Stimulated activated CD4-positive, alpha-beta T cell treated with anti-CD3 and anti-CD28 coated beads, Interleukin-4, amount 100 ng/mL, for 1 hour (primary cell): ENCODE data around the gene MAP6D1.
A peak's percentile ranks its signal among the peaks of the same experiment; 100 is the strongest.

Source experiments
- DNase-seq: peaks from one replicate; pipeline ENCODE4 v3.0.0-alpha.2; 2020

MAP6D1 gene

GRCh38 chr3:183825456-183826161 lies at the start of gene MAP6D1:
TSS of gene MAP6D1 (minus strand) at chr3:183825577. CDS start at chr3:183825547, 30 bp downstream.
- DNase-seq, result peak; percentile 52

GRCh38 chr3:183873914-183874313 lies 48.5 kb upstream of the MAP6D1 start:
- DNase-seq, result no peak

- no peak for DNase-seq
Measured at GRCh38 chr3:183871541-183871940, 46.2 kb upstream of the MAP6D1 start.

- DNase-seq, result no peak
Measured at GRCh38 chr3:183870563-183870962, 45.2 kb upstream of the MAP6D1 start.

GRCh38 chr3:183868796-183869195 lies 43.4 kb upstream of the MAP6D1 start:
- DNase-seq, result no peak

- DNase-seq, result no peak
Measured at GRCh38 chr3:183862610-183863009, 37.2 kb upstream of the MAP6D1 start.

- DNase-seq, result no peak
Measured at GRCh38 chr3:183857863-183858262, 32.5 kb upstream of the MAP6D1 start.

GRCh38 chr3:183854318-183855035 lies 29.1 kb upstream of the MAP6D1 start:
- no peak for DNase-seq

GRCh38 chr3:183845608-183846288 lies 20.4 kb upstream of the MAP6D1 start:
- DNase-seq, result no peak

- DNase-seq, result no peak
Measured at GRCh38 chr3:183845090-183845489, 19.7 kb upstream of the MAP6D1 start.

GRCh38 chr3:183844606-183845005 lies 19.2 kb upstream of the MAP6D1 start:
- no peak for DNase-seq

- no peak for DNase-seq
Measured at GRCh38 chr3:183839751-183840150, 14.4 kb upstream of the MAP6D1 start.

GRCh38 chr3:183837894-183838293 lies 12.5 kb upstream of the MAP6D1 start:
- no peak for DNase-seq

- no peak for DNase-seq
Measured at GRCh38 chr3:183837390-183837789, 12.0 kb upstream of the MAP6D1 start.

- DNase-seq, result no peak
Measured at GRCh38 chr3:183833516-183833915, 8.1 kb upstream of the MAP6D1 start.

- DNase-seq, result no peak
Measured at GRCh38 chr3:183830187-183830586, 4.8 kb upstream of the MAP6D1 start.

- no peak for DNase-seq
Measured at GRCh38 chr3:183829466-183829865, 4.1 kb upstream of the MAP6D1 start.

- no peak for DNase-seq
Measured at GRCh38 chr3:183828538-183828870, 3.1 kb upstream of the MAP6D1 start.

GRCh38 chr3:183827809-183828537 lies 2.6 kb upstream of the MAP6D1 start:
- DNase-seq, result no peak

GRCh38 chr3:183826448-183827250 lies 1.3 kb upstream of the MAP6D1 start:
- no peak for DNase-seq

GRCh38 chr3:183824761-183825455 lies 469 bp downstream of the MAP6D1 start:
- peak; percentile 19 for DNase-seq

GRCh38 chr3:183823963-183824362 lies 1.4 kb downstream of the MAP6D1 start:
- no peak for DNase-seq
